Body of pancreas (tissue), 4 donors: ENCODE results near the gene OPRD1.

ENCODE experiments used
- CTCF ChIP-seq, 7 experiments: fragments of 450-650 bp in 4 of 7; fragments of 200-600 bp in 3 of 7; sonication (generic) in 3 of 7; IDR thresholded peaks; one replicate each; pipeline ENCODE4 v1.5.1; 2016 to 2019; ENCODE audit warnings: antibody characterized with exemption in 7 of 7
- POLR2A ChIP-seq, 3 donors: fragments of 450-650 bp; IDR thresholded peaks; one replicate each; pipeline ENCODE4 v1.6.1; 2016; ENCODE audit warnings: antibody characterized with exemption in 3 of 3, mild to moderate bottlenecking in 2 of 3

DNA sequence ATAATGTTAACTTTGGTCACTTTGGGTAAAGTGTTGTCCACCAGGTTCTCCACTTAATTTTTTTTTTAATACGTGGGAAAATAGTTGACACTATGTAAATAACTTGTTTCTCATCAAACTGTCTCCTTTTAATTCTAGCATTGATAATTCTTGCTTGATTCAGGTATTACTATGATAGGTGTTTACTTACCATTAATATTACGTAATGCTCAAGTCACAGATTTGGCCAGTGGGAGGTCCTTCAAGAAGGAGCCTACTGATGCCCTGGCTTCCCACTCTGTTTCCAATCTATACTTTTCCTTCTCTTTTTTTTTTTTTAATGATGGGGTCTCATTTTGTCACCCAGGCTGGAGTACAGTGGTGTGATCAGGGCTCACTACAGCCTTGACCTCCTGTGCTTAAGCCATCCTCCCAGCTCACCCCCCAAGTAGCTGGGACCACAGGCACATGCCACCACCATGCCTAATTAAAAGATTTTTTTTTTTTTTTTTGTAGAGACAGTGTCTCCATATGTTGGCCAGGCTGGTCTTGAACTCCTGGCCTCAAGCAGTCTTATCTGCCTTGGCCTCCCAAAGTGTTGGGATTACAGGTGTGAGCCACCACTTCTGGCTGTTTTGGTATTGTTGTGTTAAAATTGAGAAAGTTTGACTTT, 45.3 kb upstream of the OPRD1 start:
- TF ChIP-seq CTCF (IDR thresholded peaks at IDR 0.05) (no peak), POLR2A (IDR thresholded peaks at IDR 0.05) (no peak)
